Activated CD8-positive, alpha-beta T cell treated with anti-CD3 and anti-CD28 coated beads, Interleukin-2, amount 10 ng/mL, durations not matched to agents 7 days and 5 days (primary cell): ENCODE results near the gene STX18. TPM values are rescaled to one million over a fixed set of nuclear protein-coding genes. Genes with fewer than 3 reads are reported as not detected.

Source experiments
- ATAC-seq: fragments of 150-1000 bp; cut with Tn5 transposase; one replicate; pipeline ENCODE4 v1.10.0; 2021; ENCODE audit warnings: moderate library complexity
- CTCF ChIA-PET: fragments of 350-600 bp; sonication (Branson Sonifier 250); formaldehyde crosslinking; loops from one replicate; lab custom pipeline; 2021; ENCODE audit warnings: antibody characterized with exemption; lab: Charles Lee
- POLR2A ChIA-PET: fragments of 350-600 bp; sonication (Branson Sonifier 250); formaldehyde crosslinking; loops from one replicate; lab custom pipeline; 2021; ENCODE audit warnings: antibody characterized with exemption; lab: Charles Lee
- DNase-seq: peaks from one replicate; pipeline ENCODE4 v3.0.0-alpha.2; 2020
- H3K27ac Mint-ChIP-seq: one replicate; pipeline ENCODE4 v1.8.0; 2021; ENCODE audit warnings: mild to moderate bottlenecking, mixed read lengths
- H3K27me3 Mint-ChIP-seq: one replicate; pipeline ENCODE4 v1.8.0; 2021; ENCODE audit warnings: low read depth, mixed read lengths
- H3K36me3 Mint-ChIP-seq: one replicate; pipeline ENCODE4 v1.8.0; 2021; ENCODE audit warnings: low read depth, mixed read lengths
- H3K4me1 Mint-ChIP-seq: one replicate; pipeline ENCODE4 v1.8.0; 2021; ENCODE audit warnings: low read depth, mixed read lengths
- H3K4me3 Mint-ChIP-seq: one replicate; pipeline ENCODE4 v1.8.0; 2021; ENCODE audit warnings: mild to moderate bottlenecking, mixed read lengths
- H3K9me3 Mint-ChIP-seq: one replicate; pipeline ENCODE4 v1.8.0; 2022; ENCODE audit warnings: mixed read lengths; ENCODE audit not compliant: insufficient read depth
- total RNA-seq, 2 experiments: library from RNA; stranded (reverse); gene quantifications; one replicate each; pipeline ENCODE4 v1.2.3, GENCODE V29; 2021

STX18 gene
- total RNA-seq, 2 experiments from 2014 or later: 21.2 to 24.9 TPM

DNA sequence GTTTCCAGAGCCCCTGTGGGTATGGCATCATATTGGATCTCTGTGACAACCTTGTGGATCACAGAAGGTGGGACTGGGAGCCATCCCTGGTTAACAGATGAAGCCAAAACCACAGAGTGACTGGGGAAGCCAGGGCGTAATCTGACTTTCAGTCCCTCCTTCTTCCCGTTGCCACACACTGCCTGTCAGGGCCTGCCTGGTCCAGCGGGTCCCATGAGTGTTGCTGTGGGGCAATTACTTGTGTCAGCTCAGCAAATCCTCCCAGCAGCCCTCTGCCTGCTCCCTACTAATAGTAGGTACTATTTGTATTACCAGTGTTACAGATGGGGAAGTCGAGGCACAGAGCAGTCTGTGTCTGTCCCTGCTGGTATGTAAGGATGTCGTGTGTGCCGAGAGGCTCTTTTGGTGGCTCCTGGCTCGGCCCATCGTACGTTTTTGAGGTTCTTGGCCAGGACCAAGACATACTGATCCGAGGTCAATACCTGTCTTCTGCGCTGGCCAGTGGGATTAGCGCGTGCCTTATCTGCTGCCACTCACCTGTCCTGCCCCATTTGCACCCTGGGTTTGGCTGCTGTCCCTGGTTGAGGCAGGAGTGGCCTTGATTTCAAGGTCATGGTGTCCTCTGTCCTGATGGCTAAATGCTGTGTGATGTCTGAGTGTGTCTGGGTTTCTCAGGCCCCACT, 149.2 kb downstream of the STX18 start:
- no peak for DNase-seq
- ChIA-PET POLR2A (no interaction called here), CTCF (interaction anchor here (1.0 kb wide), 1 partner anchor 37 kb away, joined by 3 read pairs; no protein-coding TSS in a partner anchor)
- Mint-ChIP-seq H3K27ac (no peak overlapping the region), H3K27me3 (peaks cover 9% of the 10 kb centered on the region), H3K36me3 (no peaks in the 10 kb centered on the region), H3K4me1 (peaks cover 7% of the 10 kb centered on the region), H3K4me3 (no peak overlapping the region), H3K9me3 (no peaks in the 10 kb centered on the region)
- ATAC-seq: no peak

GRCh38 chr4:4391866-4392265, 150.0 kb downstream of the STX18 start:
- ChIA-PET POLR2A (no interaction called here), CTCF (interaction anchor here (1.0 kb wide), 1 partner anchor 38 kb away, joined by 3 read pairs; no protein-coding TSS in a partner anchor)
- H3K4me3 Mint-ChIP-seq: no peak overlapping the region
- H3K9me3 Mint-ChIP-seq: no peaks in the 10 kb centered on the region
- peaks cover 7% of the 10 kb centered on the region for H3K4me1 Mint-ChIP-seq
- DNase-seq (no peak), ATAC-seq (no peak)
- no peaks in the 10 kb centered on the region for H3K36me3 Mint-ChIP-seq
- H3K27ac Mint-ChIP-seq: peak overlapping the region; percentile 34
- peaks cover 9% of the 10 kb centered on the region for H3K27me3 Mint-ChIP-seq

DNA sequence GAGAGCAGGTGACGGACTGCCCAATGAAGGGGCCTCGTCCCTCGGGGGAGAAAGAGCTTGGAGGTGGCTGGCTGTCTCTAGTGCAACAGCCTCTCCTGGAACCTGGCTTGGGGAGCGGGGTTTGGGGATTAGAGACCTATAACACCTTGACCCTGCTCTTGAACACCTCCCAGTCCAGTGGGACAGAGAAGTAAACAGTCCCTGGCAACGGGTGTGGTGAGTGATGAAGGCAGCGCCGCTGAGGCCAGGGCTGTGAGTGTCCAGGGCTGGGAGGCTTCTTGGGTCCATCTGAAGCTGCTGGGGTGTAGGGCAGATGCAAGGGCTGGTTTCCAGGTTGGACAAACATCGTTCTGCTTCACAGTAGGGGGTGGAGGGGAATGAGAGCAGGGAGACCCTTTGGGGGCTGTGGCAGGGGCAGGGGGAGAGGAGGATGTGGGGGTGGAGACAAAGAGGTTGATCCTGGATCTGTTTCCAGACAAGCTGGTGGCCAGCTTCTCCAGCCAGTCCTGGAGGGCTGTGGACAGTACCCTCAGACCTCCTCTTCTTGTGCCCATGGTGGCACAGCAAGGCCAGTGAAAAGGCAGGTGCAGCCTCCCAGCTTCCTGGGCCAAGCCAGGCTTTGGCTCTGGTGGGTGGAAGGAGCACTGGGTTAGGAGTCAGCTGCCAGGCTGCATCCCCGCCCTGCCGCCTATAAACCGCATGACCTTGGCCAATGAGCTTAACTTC, 151.2 kb downstream of the STX18 start:
- peaks cover 15% of the 10 kb centered on the region for H3K4me1 Mint-ChIP-seq
- no peak overlapping the region for H3K4me3 Mint-ChIP-seq
- no peaks in the 10 kb centered on the region for H3K9me3 Mint-ChIP-seq
- peaks cover 13% of the 10 kb centered on the region for H3K27me3 Mint-ChIP-seq
- H3K36me3 Mint-ChIP-seq: no peaks in the 10 kb centered on the region
- no peak for DNase-seq
- POLR2A ChIA-PET: no interaction called here
- no peak overlapping the region for H3K27ac Mint-ChIP-seq
- CTCF ChIA-PET: no interaction called here
- no peak for ATAC-seq

- peaks cover 15% of the 10 kb centered on the region for H3K27me3 Mint-ChIP-seq
- no peak overlapping the region for H3K27ac Mint-ChIP-seq
- H3K4me3 Mint-ChIP-seq: no peak overlapping the region
- ChIA-PET CTCF (no interaction called here), POLR2A (no interaction called here)
- no peak for DNase-seq
- no peak for ATAC-seq
- no peaks in the 10 kb centered on the region for H3K9me3 Mint-ChIP-seq
- peaks cover 16% of the 10 kb centered on the region for H3K4me1 Mint-ChIP-seq
- no peaks in the 10 kb centered on the region for H3K36me3 Mint-ChIP-seq
Observed at GRCh38 chr4:4390046-4390445, 151.8 kb downstream of the STX18 start.

GRCh38 chr4:4388836-4389575, 152.8 kb downstream of the STX18 start:
- ChIA-PET CTCF (no interaction called here), POLR2A (no interaction called here)
- H3K4me3 Mint-ChIP-seq: no peak overlapping the region
- no peaks in the 10 kb centered on the region for H3K9me3 Mint-ChIP-seq
- no peaks in the 10 kb centered on the region for H3K36me3 Mint-ChIP-seq
- peaks cover 19% of the 10 kb centered on the region for H3K4me1 Mint-ChIP-seq
- DNase-seq (no peak), ATAC-seq (no peak)
- H3K27me3 Mint-ChIP-seq: peaks cover 25% of the 10 kb centered on the region
- H3K27ac Mint-ChIP-seq: no peak overlapping the region

DNA sequence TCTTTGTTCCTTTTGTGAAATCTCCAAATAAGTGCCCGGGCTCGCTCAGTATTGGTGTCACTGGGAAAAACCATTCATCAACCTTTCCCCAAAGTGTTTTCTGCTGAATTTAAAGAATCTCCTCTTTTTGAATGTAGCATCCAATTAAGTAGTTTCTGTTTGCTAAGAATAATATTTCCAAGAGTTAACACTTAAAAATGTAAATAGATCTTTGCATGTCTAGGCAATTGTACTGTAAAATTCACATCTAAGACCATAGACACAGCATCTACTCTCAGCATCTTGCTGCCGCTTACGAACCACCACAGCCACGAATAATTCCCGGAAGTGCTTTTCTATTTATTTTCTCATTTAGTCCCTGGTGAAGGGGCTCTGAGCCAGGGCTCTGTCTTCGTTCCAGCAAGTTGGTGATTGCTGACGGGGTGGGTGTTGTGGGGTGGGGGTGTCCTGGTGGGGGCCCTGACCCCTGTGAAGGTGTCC, 153.5 kb downstream of the STX18 start:
- no peaks in the 10 kb centered on the region for H3K36me3 Mint-ChIP-seq
- ATAC-seq (no peak), DNase-seq (no peak)
- ChIA-PET POLR2A (no interaction called here), CTCF (no interaction called here)
- H3K9me3 Mint-ChIP-seq: no peaks in the 10 kb centered on the region
- H3K4me3 Mint-ChIP-seq: peak overlapping the region; percentile 59
- H3K4me1 Mint-ChIP-seq: peaks cover 19% of the 10 kb centered on the region
- no peak overlapping the region for H3K27ac Mint-ChIP-seq
- peaks cover 29% of the 10 kb centered on the region for H3K27me3 Mint-ChIP-seq

DNA sequence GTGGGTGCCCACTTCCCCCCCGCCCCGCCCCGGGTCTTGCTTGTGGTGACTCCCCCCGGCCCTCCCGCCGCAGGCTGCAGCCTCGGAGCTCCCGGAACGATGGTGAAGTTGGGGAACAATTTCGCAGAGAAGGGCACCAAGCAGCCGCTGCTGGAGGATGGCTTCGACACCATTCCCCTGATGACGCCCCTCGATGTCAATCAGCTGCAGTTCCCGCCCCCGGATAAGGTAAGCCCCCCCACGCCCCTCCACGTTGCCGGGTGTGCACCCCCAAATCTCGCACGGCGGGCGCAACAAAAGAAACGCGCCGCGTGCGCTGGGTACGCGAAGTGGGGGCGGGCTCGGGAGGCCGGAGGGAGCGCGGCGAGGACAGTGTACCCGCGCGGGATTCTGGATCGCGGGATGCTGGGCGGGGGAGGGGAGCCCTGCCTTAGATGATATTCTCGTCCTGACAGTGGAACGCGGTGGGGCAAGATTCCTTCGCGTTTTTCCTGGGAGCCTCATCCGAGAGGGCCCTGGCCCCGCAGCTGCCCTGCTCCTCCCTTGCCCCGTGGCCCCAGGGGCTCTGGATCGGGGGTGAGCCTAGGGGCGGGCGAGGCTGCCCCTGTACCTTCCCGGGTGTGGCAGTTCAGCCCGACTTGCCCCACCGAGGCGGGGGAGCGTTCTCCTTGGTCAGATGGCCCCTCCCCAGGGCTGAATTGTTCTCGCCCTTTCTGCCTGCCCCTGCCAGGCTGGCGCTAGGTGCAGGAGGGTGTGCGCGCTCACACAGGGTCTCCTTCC, 154.1 kb downstream of the STX18 start:
- DNase-seq: peak; percentile 47
- H3K9me3 Mint-ChIP-seq: no peaks in the 10 kb centered on the region
- CTCF ChIA-PET: no interaction called here
- peaks cover 19% of the 10 kb centered on the region for H3K4me1 Mint-ChIP-seq
- H3K4me3 Mint-ChIP-seq: peak overlapping the region; percentile 59
- no peak overlapping the region for H3K27ac Mint-ChIP-seq
- POLR2A ChIA-PET: interaction anchor here (0.6 kb wide), 1 partner anchor 140 kb away, joined by 3 read pairs; no protein-coding TSS in a partner anchor
- no peaks in the 10 kb centered on the region for H3K36me3 Mint-ChIP-seq
- ATAC-seq: no peak
- peaks cover 31% of the 10 kb centered on the region for H3K27me3 Mint-ChIP-seq

- ATAC-seq (peak; percentile 78), DNase-seq (peak; percentile 56)
- Mint-ChIP-seq H3K4me3 (peak within 1 kb of the TSS; percentile 79), H3K27ac (peak within 1 kb of the TSS; percentile 39), H3K36me3 (no peaks in the 10 kb centered on the region), H3K4me1 (peaks cover 19% of the 10 kb centered on the region), H3K27me3 (peaks cover 39% of the 10 kb centered on the region), H3K9me3 (no peaks in the 10 kb centered on the region)
- CTCF ChIA-PET: no interaction called here
- POLR2A ChIA-PET: interaction anchor here (0.6 kb wide), 1 partner anchor 139 kb away, joined by 3 read pairs; no protein-coding TSS in a partner anchor
Observed at GRCh38 chr4:4386736-4387392, 155.0 kb downstream of the STX18 start, which contains the start of gene NSG1. Gene NSG1 (plus strand): TSS chr4:4387102. CDS start chr4:4387630, 528 bp downstream.

DNA sequence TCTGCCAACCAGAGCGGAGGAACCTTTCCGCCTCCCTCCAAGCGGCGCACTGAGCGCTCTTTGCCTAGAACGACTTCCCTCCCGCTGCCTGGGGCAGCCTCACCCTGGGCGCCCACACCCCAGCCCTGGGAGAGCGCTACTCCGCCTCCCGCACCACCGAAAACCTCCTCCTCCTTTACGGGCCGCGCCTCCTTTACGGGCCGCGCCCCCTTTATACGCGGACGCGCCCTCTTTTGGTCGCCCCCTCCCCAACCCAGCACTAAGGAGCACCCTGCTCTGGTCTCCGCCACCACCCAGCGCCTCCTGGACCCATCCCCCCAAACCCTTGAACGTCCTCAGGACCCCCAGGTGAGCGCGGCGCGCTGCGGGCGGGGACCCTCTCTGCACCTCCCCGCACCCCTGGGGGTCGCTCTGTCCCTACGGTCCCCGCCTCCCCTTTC, 155.5 kb downstream of the STX18 start:
- Mint-ChIP-seq H3K4me3 (peak overlapping the region; percentile 79), H3K36me3 (no peaks in the 10 kb centered on the region), H3K9me3 (no peaks in the 10 kb centered on the region), H3K4me1 (peaks cover 19% of the 10 kb centered on the region), H3K27ac (peak overlapping the region; percentile 39), H3K27me3 (peaks cover 39% of the 10 kb centered on the region)
- ChIA-PET CTCF (interaction anchor here (0.7 kb wide), 1 partner anchor 116 kb away, joined by 3 read pairs; no protein-coding TSS in a partner anchor), POLR2A (no interaction called here)
- DNase-seq (peak; percentile 53), ATAC-seq (peak; percentile 62)

GRCh38 chr4:4385729-4386295, 156.0 kb downstream of the STX18 start:
- ChIA-PET POLR2A (no interaction called here), CTCF (interaction anchor here (0.7 kb wide), 1 partner anchor 116 kb away, joined by 3 read pairs; no protein-coding TSS in a partner anchor)
- no peak overlapping the region for H3K27ac Mint-ChIP-seq
- no peaks in the 10 kb centered on the region for H3K9me3 Mint-ChIP-seq
- peak; percentile 1 for ATAC-seq
- peaks cover 43% of the 10 kb centered on the region for H3K27me3 Mint-ChIP-seq
- no peak for DNase-seq
- H3K4me3 Mint-ChIP-seq: peak overlapping the region; percentile 79
- H3K36me3 Mint-ChIP-seq: no peaks in the 10 kb centered on the region
- H3K4me1 Mint-ChIP-seq: peaks cover 19% of the 10 kb centered on the region
